GM23338 (cell line): Measurements from ENCODE around the gene HSPA9.

Source experiments
- EZH2 ChIP-seq: fragments of 200-600 bp; sonication (generic); IDR thresholded peaks from one replicate; pipeline ENCODE4 v1.8.0; 2017; ENCODE audit warnings: antibody characterized with exemption, mild to moderate bottlenecking, low read depth; ENCODE audit not compliant: unreplicated experiment
- EZH2phosphoT487 ChIP-seq: fragments of 200-600 bp; sonication (generic); IDR thresholded peaks from one replicate; pipeline ENCODE4 v1.8.1; 2018; ENCODE audit warnings: antibody characterized with exemption; ENCODE audit not compliant: unreplicated experiment
- JUNB ChIP-seq: IDR thresholded peaks from one replicate; pipeline ENCODE4 v1.6.1; 2016; ENCODE audit warnings: antibody characterized with exemption; ENCODE audit not compliant: unreplicated experiment
- POLR2AphosphoS5 ChIP-seq: IDR thresholded peaks from 2 replicates; pipeline ENCODE4 v1.6.1; 2016; ENCODE audit warnings: antibody characterized with exemption, low read depth
- TF ChIP-seq, protein P1 (sequence below), 2 experiments: fragments of 200-600 bp in 1 of 2; sonication (generic) in 1 of 2; conservative IDR thresholded peaks; 2 replicates each; pipeline versions ENCODE4 v1.5.1 to v1.6.1; 2016 to 2017; ENCODE audit warnings: antibody characterized with exemption in 2 of 2, low read depth in 2 of 2, mild to moderate bottlenecking in 2 of 2, moderate library complexity in 1 of 2
- TF ChIP-seq, protein P2 (sequence below): IDR thresholded peaks from one replicate; pipeline ENCODE4 v1.6.1; 2018; ENCODE audit warnings: antibody characterized with exemption; ENCODE audit not compliant: unreplicated experiment

DNA sequence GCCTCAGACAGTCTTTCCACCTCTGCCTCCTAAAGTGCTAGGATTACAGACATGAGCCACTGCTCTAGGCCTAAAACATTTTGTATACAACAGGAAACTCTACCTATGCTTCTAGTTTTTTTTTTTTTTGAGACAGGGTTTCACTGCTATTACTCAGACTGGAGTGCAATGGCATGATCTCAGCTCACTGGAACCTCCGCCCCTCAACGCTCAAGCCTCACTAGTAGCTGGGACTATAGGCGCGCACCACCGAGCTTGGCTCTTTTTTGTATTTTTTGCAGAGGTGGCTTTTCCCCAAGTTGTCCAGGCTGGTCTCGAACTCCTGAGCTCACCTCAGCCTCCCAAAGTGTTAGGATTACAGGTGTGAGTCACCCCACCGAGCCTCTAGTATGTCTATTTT lies 5.4 kb downstream of the HSPA9 start:
- TF ChIP-seq, protein P1, sequence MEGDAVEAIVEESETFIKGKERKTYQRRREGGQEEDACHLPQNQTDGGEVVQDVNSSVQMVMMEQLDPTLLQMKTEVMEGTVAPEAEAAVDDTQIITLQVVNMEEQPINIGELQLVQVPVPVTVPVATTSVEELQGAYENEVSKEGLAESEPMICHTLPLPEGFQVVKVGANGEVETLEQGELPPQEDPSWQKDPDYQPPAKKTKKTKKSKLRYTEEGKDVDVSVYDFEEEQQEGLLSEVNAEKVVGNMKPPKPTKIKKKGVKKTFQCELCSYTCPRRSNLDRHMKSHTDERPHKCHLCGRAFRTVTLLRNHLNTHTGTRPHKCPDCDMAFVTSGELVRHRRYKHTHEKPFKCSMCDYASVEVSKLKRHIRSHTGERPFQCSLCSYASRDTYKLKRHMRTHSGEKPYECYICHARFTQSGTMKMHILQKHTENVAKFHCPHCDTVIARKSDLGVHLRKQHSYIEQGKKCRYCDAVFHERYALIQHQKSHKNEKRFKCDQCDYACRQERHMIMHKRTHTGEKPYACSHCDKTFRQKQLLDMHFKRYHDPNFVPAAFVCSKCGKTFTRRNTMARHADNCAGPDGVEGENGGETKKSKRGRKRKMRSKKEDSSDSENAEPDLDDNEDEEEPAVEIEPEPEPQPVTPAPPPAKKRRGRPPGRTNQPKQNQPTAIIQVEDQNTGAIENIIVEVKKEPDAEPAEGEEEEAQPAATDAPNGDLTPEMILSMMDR (conservative IDR thresholded peaks at IDR 0.05; ENCODE audit: low read depth in 2 of 2), result no peak
- TF ChIP-seq POLR2AphosphoS5, result no peak
- no peak for TF ChIP-seq EZH2
- no peak for TF ChIP-seq EZH2phosphoT487
- TF ChIP-seq, protein P2, sequence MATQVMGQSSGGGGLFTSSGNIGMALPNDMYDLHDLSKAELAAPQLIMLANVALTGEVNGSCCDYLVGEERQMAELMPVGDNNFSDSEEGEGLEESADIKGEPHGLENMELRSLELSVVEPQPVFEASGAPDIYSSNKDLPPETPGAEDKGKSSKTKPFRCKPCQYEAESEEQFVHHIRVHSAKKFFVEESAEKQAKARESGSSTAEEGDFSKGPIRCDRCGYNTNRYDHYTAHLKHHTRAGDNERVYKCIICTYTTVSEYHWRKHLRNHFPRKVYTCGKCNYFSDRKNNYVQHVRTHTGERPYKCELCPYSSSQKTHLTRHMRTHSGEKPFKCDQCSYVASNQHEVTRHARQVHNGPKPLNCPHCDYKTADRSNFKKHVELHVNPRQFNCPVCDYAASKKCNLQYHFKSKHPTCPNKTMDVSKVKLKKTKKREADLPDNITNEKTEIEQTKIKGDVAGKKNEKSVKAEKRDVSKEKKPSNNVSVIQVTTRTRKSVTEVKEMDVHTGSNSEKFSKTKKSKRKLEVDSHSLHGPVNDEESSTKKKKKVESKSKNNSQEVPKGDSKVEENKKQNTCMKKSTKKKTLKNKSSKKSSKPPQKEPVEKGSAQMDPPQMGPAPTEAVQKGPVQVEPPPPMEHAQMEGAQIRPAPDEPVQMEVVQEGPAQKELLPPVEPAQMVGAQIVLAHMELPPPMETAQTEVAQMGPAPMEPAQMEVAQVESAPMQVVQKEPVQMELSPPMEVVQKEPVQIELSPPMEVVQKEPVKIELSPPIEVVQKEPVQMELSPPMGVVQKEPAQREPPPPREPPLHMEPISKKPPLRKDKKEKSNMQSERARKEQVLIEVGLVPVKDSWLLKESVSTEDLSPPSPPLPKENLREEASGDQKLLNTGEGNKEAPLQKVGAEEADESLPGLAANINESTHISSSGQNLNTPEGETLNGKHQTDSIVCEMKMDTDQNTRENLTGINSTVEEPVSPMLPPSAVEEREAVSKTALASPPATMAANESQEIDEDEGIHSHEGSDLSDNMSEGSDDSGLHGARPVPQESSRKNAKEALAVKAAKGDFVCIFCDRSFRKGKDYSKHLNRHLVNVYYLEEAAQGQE, result no peak
- no peak for TF ChIP-seq JUNB
